ENCODE data around the gene NGRN. TPM values are rescaled to one million over a fixed set of nuclear protein-coding genes. Genes with fewer than 3 reads are reported as not detected.

NGRN gene
- total RNA-seq, 1 experiment from 2014 or later: 101 TPM

- Mint-ChIP-seq H3K27me3 (ENCODE audit: insufficient read depth, unreplicated experiment) (no peaks in the 10 kb centered on the region), H3K36me3 (ENCODE audit: insufficient read depth, unreplicated experiment) (peaks cover 11% of the 10 kb centered on the region), H3K4me1 (ENCODE audit: low read depth, unreplicated experiment) (no peaks in the 10 kb centered on the region), H3K27ac (ENCODE audit: unreplicated experiment) (no peak overlapping the region), H3K4me3 (ENCODE audit: unreplicated experiment) (no peak overlapping the region), H3K9me3 (ENCODE audit: unreplicated experiment) (no peaks in the 10 kb centered on the region)
- ChIA-PET CTCF (interaction anchor here (0.6 to 1.4 kb wide), 2 partner anchors 10 kb away, joined by 4 read pairs; partner anchors contain the start of genes CIB1 and GDPGP1), POLR2A (no interaction called here)
- no TSS peak for BruUV-seq (replicated peaks)
- Histone ChIP-seq H3K4me3 (ENCODE audit: low read depth, low read length) (no peak overlapping the region), H3K27me3 (replicated peaks; ENCODE audit: control insufficient read depth, insufficient read depth, low read length) (no peaks in the 10 kb centered on the region), H3K4me1 (no peaks in the 10 kb centered on the region), H3K36me3 (ENCODE audit: control insufficient read depth, insufficient read depth, low read length) (no peaks in the 10 kb centered on the region), H3K9me3 (no peaks in the 10 kb centered on the region)
- intact Hi-C loops (cut with micrococcal nuclease; ENCODE audit: unreplicated experiment): no loop called here
- DNase-seq: no peak
- no peak for TF ChIP-seq CTCF (IDR thresholded peaks at IDR 0.05; ENCODE audit: insufficient read depth in 1 of 2, low read depth in 1 of 2, low read length in 1 of 2, severe bottlenecking in 1 of 2, unreplicated experiment in 1 of 2)
Observed at GRCh38 chr15:90223441-90224165, 41.9 kb upstream of the NGRN start.

- Mint-ChIP-seq H3K36me3 (ENCODE audit: insufficient read depth, unreplicated experiment) (peaks cover 11% of the 10 kb centered on the region), H3K4me1 (ENCODE audit: low read depth, unreplicated experiment) (no peaks in the 10 kb centered on the region), H3K27me3 (ENCODE audit: insufficient read depth, unreplicated experiment) (no peaks in the 10 kb centered on the region), H3K9me3 (ENCODE audit: unreplicated experiment) (no peaks in the 10 kb centered on the region), H3K27ac (ENCODE audit: unreplicated experiment) (no peak overlapping the region), H3K4me3 (ENCODE audit: unreplicated experiment) (no peak overlapping the region)
- CTCF ChIA-PET: interaction anchor here (1.4 kb wide), 1 partner anchor 8 kb away, joined by 4 read pairs; the partner anchor contains the start of genes CIB1 and GDPGP1
- intact Hi-C loops (cut with micrococcal nuclease; ENCODE audit: unreplicated experiment): no loop called here
- H3K4me3 ChIP-seq (ENCODE audit: low read depth, low read length): no peak overlapping the region
- H3K4me1 ChIP-seq: no peaks in the 10 kb centered on the region
- no TSS peak for BruUV-seq (replicated peaks)
- H3K9me3 ChIP-seq: no peaks in the 10 kb centered on the region
- POLR2A ChIA-PET: no interaction called here
- no peak for TF ChIP-seq CTCF (IDR thresholded peaks at IDR 0.05; ENCODE audit: insufficient read depth in 1 of 2, low read depth in 1 of 2, low read length in 1 of 2, severe bottlenecking in 1 of 2, unreplicated experiment in 1 of 2)
- H3K36me3 ChIP-seq (ENCODE audit: control insufficient read depth, insufficient read depth, low read length): no peaks in the 10 kb centered on the region
- no peaks in the 10 kb centered on the region for H3K27me3 ChIP-seq (replicated peaks; ENCODE audit: control insufficient read depth, insufficient read depth, low read length)
- DNase-seq: no peak
Observed at GRCh38 chr15:90225047-90225446, 40.4 kb upstream of the NGRN start.

DNA sequence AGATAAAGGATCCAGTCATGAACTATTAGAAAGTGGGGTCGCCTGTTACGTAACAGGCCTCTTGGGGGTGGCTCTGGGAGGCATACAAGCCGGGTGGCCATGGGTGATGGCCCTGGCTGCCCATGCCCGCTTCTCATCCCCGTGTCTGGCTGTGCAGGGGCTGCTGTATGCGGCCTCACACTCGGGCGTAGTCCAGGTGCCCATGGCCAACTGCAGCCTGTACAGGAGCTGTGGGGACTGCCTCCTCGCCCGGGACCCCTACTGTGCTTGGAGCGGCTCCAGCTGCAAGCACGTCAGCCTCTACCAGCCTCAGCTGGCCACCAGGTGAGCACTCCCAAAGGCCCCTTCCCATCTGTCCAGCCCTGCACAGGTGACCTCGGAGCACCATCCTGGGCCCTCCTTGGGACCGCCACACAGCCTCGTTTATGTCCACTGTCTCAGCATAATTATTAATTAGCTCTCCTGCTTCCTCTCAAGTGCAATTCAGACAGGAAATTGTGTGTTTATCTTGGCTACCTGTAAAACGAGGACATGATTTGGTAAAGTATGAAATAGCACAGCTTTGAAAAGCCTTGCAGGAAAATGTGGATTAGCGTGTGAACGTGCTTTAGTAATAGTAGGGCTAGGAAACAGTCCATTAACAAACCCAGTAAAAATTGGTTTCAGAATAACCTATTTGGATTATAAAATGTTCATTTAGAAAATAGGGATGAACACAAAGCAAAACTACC is 39.8 kb upstream of the NGRN start:
- no peak overlapping the region for H3K27ac Mint-ChIP-seq (ENCODE audit: unreplicated experiment)
- intact Hi-C loops (cut with micrococcal nuclease; ENCODE audit: unreplicated experiment): no loop called here
- Histone ChIP-seq H3K27me3 (replicated peaks; ENCODE audit: control insufficient read depth, insufficient read depth, low read length) (no peaks in the 10 kb centered on the region), H3K4me3 (ENCODE audit: low read depth, low read length) (no peak overlapping the region), H3K36me3 (ENCODE audit: control insufficient read depth, insufficient read depth, low read length) (no peaks in the 10 kb centered on the region), H3K4me1 (no peaks in the 10 kb centered on the region), H3K9me3 (no peaks in the 10 kb centered on the region)
- H3K36me3 Mint-ChIP-seq (ENCODE audit: insufficient read depth, unreplicated experiment): peaks cover 11% of the 10 kb centered on the region
- no TSS peak for BruUV-seq (replicated peaks)
- ChIA-PET CTCF (no interaction called here), POLR2A (no interaction called here)
- H3K27me3 Mint-ChIP-seq (ENCODE audit: insufficient read depth, unreplicated experiment): no peaks in the 10 kb centered on the region
- H3K9me3 Mint-ChIP-seq (ENCODE audit: unreplicated experiment): no peaks in the 10 kb centered on the region
- no peak overlapping the region for H3K4me3 Mint-ChIP-seq (ENCODE audit: unreplicated experiment)
- DNase-seq: no peak
- no peaks in the 10 kb centered on the region for H3K4me1 Mint-ChIP-seq (ENCODE audit: low read depth, unreplicated experiment)
- TF ChIP-seq CTCF (IDR thresholded peaks at IDR 0.05; ENCODE audit: insufficient read depth in 1 of 2, low read depth in 1 of 2, low read length in 1 of 2, severe bottlenecking in 1 of 2, unreplicated experiment in 1 of 2): no peak

All from Caco-2 (cell line).